GM12801 (cell line): ENCODE data around the gene TRNAU1AP.

Experiments
- TF ChIP-seq, protein P1 (sequence below): IDR thresholded peaks from one replicate; pipeline ENCODE4 v1.5.1; 2011; ENCODE audit warnings: control low read depth; ENCODE audit not compliant: insufficient read length; ENCODE audit errors: extremely low read depth

TRNAU1AP gene

DNA sequence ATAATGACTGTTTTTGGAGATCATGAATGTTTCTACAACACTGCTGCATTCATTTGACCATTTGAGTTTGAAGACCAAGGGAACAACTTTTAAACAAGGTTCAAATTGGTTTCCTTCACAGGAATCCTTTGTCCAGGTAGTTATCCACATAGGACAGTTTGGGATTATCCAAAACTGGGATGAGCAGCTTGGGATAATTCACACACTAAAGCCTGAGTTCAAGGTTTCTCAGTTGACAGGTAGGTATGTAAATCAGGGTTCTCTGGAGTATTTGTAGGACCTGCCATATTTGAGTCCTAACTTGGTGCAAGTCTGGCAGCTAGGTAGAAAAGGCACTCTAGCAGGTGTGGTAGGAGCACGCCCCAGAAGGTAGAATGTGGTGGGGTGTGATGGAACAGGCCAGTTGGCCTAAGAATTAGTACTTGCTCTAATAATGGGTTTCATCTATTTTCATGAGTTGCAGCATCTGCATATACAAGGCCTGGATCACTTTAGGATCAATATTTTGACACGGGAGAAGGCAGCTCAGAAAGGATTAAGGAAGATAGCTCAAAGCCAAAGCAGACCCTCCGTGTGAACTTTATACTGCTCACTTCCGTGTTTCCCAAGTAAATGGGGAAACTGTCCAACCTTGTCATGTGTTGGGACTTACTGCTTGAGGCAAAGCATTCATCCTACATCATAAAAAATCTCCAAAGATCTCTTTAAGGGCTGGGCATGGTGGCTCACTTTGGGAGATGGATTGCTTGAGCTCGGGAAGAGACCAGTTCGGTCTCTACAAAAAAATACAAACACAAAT, 25.1 kb downstream of the TRNAU1AP start:
- TF ChIP-seq, protein P1, sequence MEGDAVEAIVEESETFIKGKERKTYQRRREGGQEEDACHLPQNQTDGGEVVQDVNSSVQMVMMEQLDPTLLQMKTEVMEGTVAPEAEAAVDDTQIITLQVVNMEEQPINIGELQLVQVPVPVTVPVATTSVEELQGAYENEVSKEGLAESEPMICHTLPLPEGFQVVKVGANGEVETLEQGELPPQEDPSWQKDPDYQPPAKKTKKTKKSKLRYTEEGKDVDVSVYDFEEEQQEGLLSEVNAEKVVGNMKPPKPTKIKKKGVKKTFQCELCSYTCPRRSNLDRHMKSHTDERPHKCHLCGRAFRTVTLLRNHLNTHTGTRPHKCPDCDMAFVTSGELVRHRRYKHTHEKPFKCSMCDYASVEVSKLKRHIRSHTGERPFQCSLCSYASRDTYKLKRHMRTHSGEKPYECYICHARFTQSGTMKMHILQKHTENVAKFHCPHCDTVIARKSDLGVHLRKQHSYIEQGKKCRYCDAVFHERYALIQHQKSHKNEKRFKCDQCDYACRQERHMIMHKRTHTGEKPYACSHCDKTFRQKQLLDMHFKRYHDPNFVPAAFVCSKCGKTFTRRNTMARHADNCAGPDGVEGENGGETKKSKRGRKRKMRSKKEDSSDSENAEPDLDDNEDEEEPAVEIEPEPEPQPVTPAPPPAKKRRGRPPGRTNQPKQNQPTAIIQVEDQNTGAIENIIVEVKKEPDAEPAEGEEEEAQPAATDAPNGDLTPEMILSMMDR = no peak

DNA sequence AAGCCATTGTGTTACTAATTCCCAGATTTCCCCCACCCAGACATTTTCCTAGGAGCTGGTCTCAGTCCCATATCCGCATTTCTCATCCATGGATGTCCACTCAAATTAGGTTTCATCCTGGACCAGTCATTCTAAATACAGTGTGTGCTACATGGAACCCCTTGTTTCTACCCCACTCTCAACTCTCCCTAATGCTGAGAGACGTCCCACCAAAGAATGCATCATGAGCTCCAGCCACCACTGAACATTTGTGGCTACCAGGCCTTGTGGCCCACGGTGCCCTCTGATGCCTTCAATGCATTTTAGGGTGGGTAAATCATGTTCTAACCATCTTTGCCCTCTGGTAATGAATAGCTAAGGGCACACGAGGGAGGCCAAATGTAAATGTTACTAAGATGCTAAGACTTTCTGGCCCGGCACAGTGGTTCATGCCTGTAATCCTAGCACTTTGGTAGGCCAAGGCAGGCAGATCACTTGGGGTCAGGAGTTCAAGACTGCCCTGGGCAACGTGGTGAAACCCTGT, 25.9 kb downstream of the TRNAU1AP start:
- TF ChIP-seq, protein P1 = no peak

DNA sequence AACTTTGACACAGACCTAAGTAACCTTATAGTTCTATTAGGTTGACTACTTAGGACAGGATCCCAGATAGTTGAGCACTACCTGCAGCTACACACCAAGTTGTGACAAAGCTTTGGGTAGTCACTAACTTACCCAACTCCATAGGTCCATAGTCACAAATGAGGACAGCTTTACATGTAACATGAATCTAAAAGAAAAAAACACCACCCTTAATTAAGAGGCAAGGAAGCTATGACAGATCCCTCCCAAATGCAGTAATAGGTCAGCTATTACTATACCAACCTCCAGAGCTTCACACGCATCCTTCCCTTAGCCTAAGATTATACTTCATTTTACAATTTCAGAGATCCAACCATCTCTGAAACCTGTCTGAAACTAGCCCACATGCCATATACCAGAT, 26.5 kb downstream of the TRNAU1AP start:
- TF ChIP-seq, protein P1 = no peak

DNA sequence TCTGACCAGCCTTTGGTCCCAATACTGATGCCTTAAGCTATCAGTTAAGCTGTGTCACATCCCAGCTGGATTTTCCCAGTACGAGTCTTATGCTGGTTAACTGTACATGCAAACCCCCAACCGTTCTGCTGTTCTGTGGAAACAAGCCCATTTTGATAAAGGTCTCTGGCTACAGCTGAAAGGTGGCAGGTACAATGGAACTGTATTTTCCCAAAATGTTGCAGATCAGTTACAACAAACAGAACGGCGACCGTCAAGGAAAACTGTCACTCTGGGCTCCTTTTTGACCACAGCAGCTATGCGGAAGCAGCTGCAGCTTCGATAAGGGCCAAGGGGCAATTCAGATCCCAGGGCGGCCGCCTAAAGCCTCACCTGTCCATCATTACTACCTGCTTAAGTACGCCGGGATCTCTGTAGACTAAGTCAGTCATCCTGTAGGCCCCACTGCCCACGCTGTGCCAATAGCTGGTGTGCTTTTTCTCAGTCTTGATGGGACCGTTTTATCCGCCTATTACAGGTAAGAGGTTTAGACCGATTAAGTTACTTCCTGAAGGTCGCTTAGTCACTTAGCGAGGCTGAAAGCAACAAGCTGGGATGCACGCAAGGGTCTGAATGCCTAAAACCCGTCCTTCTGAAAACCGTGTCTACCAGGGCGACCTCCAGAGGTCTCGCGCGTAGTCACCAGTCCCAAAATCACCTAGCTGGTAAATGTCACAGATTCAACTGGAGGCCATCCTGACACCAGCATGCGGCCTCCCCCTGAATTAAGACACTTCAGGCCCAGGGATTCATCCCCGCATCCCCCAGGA, 28.0 kb downstream of the TRNAU1AP start:
- TF ChIP-seq, protein P1 = no peak

DNA sequence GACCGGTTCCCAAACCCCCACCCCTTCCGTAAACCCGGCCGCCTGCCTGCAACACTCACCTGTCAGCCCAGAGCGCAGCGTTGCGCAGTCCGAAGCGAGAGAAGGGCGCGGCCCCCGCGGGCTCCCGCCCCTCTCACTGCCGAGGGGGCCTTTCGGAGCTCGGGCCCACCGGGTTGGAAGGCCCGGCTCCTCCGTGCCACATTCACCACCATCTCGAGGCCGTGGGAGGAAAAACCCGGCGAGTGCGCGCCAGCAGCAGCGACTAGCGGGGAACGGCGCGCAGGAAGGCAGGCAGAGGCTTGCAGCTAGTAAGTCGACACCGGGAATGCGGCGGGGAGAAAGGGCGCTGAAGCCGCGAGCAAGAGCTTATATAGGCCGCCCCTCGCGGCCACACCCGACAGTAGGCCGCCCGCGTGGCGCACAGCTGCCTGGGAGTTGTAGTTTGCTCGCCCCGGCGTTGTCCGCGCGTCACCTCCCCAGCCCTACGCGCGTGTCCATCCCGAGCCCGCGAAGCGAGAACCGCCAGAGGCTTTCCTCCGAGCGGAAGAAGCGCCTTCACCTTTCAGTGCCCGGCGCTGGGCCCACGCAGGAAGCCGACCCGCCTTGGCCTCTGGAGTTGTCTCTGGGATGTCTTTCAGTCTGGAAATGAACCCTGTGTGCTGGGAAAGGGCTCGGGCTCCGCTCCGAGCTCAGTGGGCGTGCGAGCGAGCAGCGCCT, 28.8 kb downstream of the TRNAU1AP start:
- TF ChIP-seq, protein P1 = no peak

DNA sequence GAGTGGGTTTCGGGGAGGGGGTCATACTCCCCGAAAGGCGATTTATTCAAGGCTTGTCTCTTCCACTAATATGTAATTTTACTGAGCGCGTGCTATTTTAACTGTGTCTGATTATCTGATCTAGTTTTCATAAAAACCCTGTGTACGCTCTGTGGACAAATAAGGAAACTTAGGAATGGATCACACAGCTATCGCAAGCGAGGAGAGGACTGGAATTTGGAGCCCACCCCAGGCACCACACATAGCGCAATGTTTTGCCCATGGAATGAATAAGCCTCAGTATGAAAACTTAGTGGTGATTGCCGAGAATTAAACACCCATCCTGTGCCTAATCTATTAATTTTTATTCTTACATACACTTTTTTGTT, 29.3 kb downstream of the TRNAU1AP start:
- TF ChIP-seq, protein P1 = no peak
